Measurements from ENCODE around the gene TRPC3. TPM values are rescaled to one million over a fixed set of nuclear protein-coding genes. Genes with fewer than 3 reads are reported as not detected.
A peak's percentile ranks its signal among the peaks of the same experiment; 100 is the strongest.

The TRPC3 gene
- total and polyA plus RNA-seq, 2 donors (not counting 1 experiment from before 2014, with no cell fraction given): 1.2 to 2.3 TPM

DNA sequence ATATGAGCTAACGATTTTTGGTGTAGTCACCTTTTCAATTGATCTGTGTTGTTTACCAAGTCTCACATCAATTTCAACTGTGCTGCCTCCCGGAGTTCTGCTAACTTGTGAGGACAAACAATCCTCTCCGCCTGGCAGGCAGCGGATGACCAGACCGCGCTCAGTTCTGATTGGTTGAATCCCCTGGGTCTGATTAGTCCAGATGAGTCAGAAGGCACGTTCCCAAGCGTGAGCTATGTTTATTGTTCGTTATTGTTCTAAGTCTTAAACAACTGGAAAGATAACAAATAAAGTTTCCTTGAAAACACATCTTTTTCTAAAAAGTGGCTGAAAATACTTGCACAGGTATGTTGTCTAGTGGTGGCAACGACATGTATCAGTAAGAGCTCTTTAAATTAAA is 37.9 kb upstream of the TRPC3 start:
- H3K4me1 ChIP-seq (ENCODE audit: control insufficient read depth, extremely low read depth, insufficient read depth, low read length): peaks cover 3% of the 10 kb centered on the region
- DNase-seq (ENCODE audit: low read depth in 2 of 2): peak; percentile 51 to 67

DNA sequence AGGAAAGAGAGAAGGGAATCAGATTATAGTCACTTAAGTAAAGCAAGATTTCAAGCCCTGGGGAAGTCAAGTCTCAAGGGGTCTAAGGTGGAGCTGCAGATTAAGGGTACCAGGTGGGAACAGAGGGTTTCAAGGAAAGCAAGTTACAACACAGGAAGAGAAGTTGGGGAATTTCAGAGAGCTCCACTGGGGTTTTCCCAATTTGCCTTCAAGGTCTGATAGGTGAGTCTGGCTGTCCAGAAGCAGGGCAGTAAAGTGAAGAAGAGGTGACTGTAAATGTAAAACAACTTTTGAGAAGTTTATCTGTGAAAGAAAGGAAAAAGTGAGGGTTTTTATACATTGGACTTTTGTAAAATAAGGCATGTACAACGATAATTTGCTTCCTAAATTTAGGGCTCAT is 37.1 kb upstream of the TRPC3 start:
- H3K79me2 ChIP-seq (ENCODE audit: control insufficient read depth, insufficient read depth, low read length): no peaks in the 10 kb centered on the region
- H3K27ac ChIP-seq (ENCODE audit: insufficient read depth, low read length): no peak overlapping the region
- H3K9me3 ChIP-seq (ENCODE audit: control insufficient read depth, insufficient read depth, low read depth, low read length): no peaks in the 10 kb centered on the region
- H3K4me3 ChIP-seq (replicated peaks in 1 of 4; ENCODE audit: control extremely low read depth in 1 of 4, insufficient read depth in 1 of 4, low read depth in 3 of 4, low read length in 4 of 4): no peak overlapping the region
- no peak for DNase-seq (ENCODE audit: low read depth in 2 of 2)
- no peaks in the 10 kb centered on the region for H3K36me3 ChIP-seq (ENCODE audit: control insufficient read depth, insufficient read depth, low read length)
- H2AFZ ChIP-seq (ENCODE audit: low read length): no peak overlapping the region
- no peaks in the 10 kb centered on the region for H4K20me1 ChIP-seq (ENCODE audit: control insufficient read depth, extremely low read depth, insufficient read depth, low read length)
- H3K4me2 ChIP-seq (ENCODE audit: extremely low read depth, insufficient read depth, low read length): no peak overlapping the region
- TF ChIP-seq EZH2 (IDR thresholded peaks at IDR 0.05; ENCODE audit: low read length, missing control alignments): no peak
- TF ChIP-seq, protein P1, sequence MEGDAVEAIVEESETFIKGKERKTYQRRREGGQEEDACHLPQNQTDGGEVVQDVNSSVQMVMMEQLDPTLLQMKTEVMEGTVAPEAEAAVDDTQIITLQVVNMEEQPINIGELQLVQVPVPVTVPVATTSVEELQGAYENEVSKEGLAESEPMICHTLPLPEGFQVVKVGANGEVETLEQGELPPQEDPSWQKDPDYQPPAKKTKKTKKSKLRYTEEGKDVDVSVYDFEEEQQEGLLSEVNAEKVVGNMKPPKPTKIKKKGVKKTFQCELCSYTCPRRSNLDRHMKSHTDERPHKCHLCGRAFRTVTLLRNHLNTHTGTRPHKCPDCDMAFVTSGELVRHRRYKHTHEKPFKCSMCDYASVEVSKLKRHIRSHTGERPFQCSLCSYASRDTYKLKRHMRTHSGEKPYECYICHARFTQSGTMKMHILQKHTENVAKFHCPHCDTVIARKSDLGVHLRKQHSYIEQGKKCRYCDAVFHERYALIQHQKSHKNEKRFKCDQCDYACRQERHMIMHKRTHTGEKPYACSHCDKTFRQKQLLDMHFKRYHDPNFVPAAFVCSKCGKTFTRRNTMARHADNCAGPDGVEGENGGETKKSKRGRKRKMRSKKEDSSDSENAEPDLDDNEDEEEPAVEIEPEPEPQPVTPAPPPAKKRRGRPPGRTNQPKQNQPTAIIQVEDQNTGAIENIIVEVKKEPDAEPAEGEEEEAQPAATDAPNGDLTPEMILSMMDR (conservative IDR thresholded peaks at IDR 0.05 in 1 of 2, IDR thresholded peaks at IDR 0.05 in 1 of 2; ENCODE audit: low read depth in 1 of 2, low read length in 2 of 2): no peak
- H3K27me3 ChIP-seq (ENCODE audit: control insufficient read depth, insufficient read depth, low read length): no peaks in the 10 kb centered on the region
- H3K4me1 ChIP-seq (ENCODE audit: control insufficient read depth, extremely low read depth, insufficient read depth, low read length): peaks cover 3% of the 10 kb centered on the region
- H3K9ac ChIP-seq (ENCODE audit: insufficient read depth, low read length): no peak overlapping the region

More for the DNA sequence above, 37.9 kb upstream of the TRPC3 start:
- Histone ChIP-seq H3K27me3 (ENCODE audit: control insufficient read depth, insufficient read depth, low read length) (no peaks in the 10 kb centered on the region), H4K20me1 (ENCODE audit: control insufficient read depth, extremely low read depth, insufficient read depth, low read length) (no peaks in the 10 kb centered on the region), H3K9me3 (ENCODE audit: control insufficient read depth, insufficient read depth, low read depth, low read length) (no peaks in the 10 kb centered on the region), H3K27ac (ENCODE audit: insufficient read depth, low read length) (no peak overlapping the region), H3K4me2 (ENCODE audit: extremely low read depth, insufficient read depth, low read length) (no peak overlapping the region), H3K4me3 (replicated peaks in 1 of 4; ENCODE audit: control extremely low read depth in 1 of 4, insufficient read depth in 1 of 4, low read depth in 3 of 4, low read length in 4 of 4) (no peak overlapping the region), H3K79me2 (ENCODE audit: control insufficient read depth, insufficient read depth, low read length) (no peaks in the 10 kb centered on the region), H2AFZ (ENCODE audit: low read length) (no peak overlapping the region), H3K36me3 (ENCODE audit: control insufficient read depth, insufficient read depth, low read length) (no peaks in the 10 kb centered on the region), H3K9ac (ENCODE audit: insufficient read depth, low read length) (no peak overlapping the region)
- TF ChIP-seq, protein P1 (conservative IDR thresholded peaks at IDR 0.05 in 1 of 2, IDR thresholded peaks at IDR 0.05 in 1 of 2; ENCODE audit: low read depth in 1 of 2, low read length in 2 of 2): no peak
- TF ChIP-seq EZH2 (IDR thresholded peaks at IDR 0.05; ENCODE audit: low read length, missing control alignments): no peak

DNA sequence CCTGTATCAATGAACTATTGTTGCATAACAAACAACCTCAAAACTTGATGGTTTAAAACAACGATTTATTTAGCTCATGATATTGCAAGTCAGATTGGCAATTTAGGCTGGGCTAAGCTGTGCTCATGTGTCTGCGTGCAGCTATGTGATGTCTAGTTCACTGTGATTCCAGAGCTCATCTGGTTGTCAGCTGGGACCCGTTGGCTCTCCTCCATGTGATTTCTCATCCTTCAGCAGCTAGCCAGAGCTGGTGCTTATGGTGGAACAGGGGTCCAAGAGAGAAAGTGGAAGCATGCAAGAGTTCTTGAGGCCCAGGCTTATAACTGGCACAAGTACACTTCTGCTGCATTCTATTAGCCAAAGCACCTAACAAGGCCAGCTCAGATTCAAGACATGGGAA is 28.8 kb upstream of the TRPC3 start:
- TF ChIP-seq, protein P1 (conservative IDR thresholded peaks at IDR 0.05 in 1 of 2, IDR thresholded peaks at IDR 0.05 in 1 of 2; ENCODE audit: low read depth in 1 of 2, low read length in 2 of 2): no peak
- TF ChIP-seq EZH2 (IDR thresholded peaks at IDR 0.05; ENCODE audit: low read length, missing control alignments): no peak
- Histone ChIP-seq H3K4me3 (replicated peaks in 1 of 4; ENCODE audit: control extremely low read depth in 1 of 4, insufficient read depth in 1 of 4, low read depth in 3 of 4, low read length in 4 of 4) (no peak overlapping the region), H3K79me2 (ENCODE audit: control insufficient read depth, insufficient read depth, low read length) (no peaks in the 10 kb centered on the region), H3K27me3 (ENCODE audit: control insufficient read depth, insufficient read depth, low read length) (no peaks in the 10 kb centered on the region), H3K36me3 (ENCODE audit: control insufficient read depth, insufficient read depth, low read length) (no peaks in the 10 kb centered on the region), H3K4me1 (ENCODE audit: control insufficient read depth, extremely low read depth, insufficient read depth, low read length) (no peaks in the 10 kb centered on the region), H3K27ac (ENCODE audit: insufficient read depth, low read length) (no peak overlapping the region), H2AFZ (ENCODE audit: low read length) (no peak overlapping the region), H4K20me1 (ENCODE audit: control insufficient read depth, extremely low read depth, insufficient read depth, low read length) (no peaks in the 10 kb centered on the region), H3K9ac (ENCODE audit: insufficient read depth, low read length) (no peak overlapping the region), H3K9me3 (ENCODE audit: control insufficient read depth, insufficient read depth, low read depth, low read length) (no peaks in the 10 kb centered on the region), H3K4me2 (ENCODE audit: extremely low read depth, insufficient read depth, low read length) (no peak overlapping the region)
- peak in 1 of 2 donors; percentile 48 for DNase-seq (ENCODE audit: low read depth in 2 of 2)
